GM18520 (cell line): ENCODE results near the gene KCMF1.

Experiments
- ATAC-seq: cut with Tn5 transposase; IDR thresholded peaks from one replicate; pipeline ENCODE4 v1.9.1; 2021; ENCODE audit not compliant: unreplicated experiment

KCMF1 gene

DNA sequence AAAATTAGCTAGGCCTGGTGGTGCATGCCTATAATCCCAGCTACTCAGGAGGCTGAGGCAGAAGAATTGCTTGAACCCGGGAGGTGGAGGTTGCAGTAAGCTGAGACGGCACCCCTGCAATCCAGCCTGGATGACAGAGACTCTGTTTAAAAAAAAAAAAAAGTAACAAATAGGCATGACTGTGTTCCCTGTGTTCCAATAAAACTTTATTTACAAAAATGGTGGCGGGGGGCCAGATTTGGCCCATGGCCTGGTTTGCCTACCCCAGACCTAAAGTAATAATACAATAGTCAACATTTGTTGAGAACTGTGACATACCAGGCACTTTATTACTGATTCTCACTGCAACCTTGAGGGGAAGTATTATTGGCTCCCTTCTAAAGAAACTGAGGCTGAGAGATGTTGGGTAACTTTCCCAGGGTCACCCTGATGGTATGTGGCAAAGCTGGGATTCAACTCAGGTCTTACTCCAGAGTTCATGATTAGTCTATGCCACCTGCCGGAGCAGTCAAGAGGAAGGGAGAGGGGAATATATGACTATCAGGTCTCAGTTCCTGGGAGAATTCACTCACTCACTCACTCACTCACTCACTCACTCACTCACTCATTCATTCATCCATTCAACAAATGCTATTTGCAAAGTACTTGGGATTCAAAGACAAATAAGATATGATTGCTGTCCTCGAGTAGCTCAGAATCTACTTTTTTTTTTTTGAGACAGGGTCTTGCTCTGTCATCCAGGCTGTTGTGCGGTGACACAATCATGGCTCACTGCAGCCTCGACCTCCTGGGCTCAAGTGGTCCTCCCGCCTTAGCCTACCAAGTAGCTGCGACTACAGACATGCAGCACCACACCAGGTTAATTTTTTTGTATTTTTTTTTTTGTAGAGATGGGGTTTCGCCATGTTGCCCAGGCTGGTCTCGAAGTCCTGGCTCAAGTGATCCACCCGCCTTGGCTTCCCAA, 14.3 kb upstream of the KCMF1 start:
- no peak for ATAC-seq

DNA sequence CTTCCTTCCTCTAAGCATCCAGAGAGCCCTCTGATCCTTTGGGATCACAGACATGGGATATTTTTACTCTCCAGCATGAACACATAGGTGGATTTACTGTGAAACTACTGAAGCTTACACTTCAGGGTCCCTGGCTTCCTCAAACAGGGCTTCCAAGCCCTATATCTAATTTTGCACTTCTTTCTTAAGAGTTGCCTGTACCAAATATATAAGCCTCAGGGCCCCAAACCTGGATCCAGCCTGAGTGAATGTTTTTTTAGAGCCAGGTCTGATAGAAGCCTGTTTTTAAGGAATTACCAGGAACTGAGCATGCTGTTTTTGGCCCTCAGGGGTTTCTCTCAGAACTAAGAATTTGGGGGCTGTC, 13.2 kb upstream of the KCMF1 start:
- no peak for ATAC-seq

DNA sequence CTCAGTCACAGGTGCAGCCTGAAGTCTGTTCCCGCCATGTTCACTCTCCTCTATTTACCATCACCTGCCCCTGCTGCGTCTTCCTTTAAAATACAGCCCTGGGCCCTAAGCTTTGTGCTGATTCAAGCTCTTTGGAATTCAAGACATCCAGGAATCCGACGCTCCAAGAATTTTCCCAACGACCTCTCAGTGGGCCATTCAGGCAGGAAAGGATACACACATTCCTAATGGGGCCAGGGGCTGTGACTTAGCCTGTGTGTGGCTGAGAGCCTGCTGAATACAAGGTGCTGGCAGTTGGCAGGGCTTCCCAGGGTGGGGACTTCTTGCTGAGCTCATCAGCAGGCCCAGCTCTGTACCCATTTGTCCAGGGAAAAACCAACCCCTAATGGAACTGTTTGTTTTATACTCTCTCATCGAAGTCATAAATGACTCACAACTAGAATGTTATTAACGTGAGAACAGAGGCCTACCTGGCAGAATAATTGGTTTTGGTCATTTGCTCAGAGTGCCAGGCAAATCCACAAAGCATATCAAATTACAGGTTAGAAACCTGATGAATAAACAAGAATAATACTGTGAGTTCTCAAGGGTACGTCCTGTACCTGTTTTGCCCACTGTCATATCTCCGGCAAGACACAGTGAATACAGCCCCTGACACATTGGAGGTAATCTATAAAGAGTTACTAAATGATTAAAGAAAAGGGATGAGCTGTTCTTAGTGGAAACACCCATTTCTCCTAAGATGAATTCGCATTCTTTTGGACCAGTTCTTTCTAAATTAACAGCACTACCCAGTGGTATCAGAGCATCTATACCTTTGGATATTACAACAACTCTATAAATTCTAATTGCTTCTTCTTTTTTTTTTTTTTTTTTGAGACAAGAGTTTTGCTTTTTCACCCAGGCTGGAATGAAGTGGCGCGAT, 12.6 kb upstream of the KCMF1 start:
- no peak for ATAC-seq

DNA sequence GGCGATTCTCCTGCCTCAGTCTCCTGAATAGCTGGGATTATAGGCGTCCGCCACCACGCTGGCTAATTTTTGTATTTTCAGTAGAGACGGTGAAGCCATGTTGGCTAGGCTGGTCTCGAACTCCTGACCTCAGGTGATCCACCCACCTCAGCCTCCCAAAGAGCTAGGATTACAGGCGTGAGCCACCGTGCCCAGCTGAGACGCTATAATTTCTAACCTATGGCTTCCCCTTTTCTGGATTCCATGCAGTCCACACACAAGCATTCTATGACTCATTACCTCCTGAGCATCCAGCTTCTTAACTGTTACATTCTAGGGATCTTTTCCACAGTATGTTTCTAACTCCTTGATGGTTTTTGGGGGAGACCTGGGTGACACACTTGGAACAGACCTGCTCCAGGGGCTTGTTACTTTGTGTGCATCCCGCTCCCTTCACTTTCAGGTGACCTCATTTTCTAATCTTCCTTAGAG, 11.8 kb upstream of the KCMF1 start:
- no peak for ATAC-seq

DNA sequence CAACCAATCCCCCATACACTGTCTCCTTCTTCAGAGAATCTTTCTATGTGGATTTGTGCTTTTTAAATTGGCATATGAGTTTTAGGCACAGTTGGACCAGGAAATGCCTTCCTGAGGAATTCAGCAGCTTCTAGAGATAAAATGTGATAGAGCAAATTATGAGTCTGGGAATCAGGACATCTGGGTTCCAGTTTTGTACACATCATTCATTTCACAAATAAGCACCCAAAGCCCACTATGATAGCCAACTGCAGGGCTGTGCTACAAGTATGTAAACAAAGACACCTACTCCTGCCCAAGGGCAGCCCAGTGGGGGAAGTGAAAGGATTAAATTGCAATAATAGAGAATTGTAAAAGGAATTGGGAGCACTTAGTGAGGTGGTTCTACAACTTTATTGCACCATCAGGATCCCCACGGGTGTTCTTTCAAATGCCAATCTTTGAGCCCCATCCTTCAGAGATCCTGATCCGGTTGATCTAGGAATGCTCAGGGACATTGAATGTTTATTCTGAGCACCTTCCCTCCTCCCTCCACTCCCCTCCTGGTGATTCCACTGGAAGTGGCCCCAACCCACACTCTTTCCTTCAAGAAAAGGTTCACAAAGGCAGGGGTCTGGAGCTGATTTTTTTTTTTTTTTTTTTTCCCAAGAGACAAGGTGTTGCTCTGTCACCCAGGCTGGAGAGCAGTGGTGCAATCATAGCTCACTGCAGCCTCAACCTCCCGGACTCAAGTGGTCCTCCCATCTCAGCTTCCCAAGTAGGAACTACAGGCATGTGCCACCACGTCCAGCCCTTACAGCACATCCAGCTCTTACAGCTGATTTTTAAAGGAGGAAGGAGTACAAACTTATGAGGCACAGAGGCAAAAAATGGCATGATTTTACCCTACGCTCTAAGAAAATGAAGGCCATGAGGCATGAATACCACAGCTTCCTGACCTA, 11.1 kb upstream of the KCMF1 start:
- ATAC-seq = no peak

DNA sequence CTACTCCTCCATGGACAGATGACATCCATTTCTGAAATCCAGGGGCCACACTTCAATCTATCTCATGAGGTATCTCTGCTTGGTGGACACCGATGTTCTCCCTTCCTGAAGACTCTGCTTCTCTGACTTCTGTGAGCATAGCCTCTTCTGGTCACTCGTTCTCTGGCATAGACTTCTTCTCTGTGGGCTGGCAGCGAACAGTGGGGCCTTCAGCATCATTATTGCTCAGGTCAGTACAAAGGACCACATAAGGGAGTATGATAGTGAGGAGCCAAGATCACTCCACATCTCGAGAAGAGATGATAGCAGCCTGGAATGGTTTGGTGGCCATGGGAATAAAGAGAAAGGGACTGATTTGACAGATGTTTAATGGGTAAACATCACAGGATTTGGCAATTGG, 8.0 kb upstream of the KCMF1 start:
- no peak for ATAC-seq

DNA sequence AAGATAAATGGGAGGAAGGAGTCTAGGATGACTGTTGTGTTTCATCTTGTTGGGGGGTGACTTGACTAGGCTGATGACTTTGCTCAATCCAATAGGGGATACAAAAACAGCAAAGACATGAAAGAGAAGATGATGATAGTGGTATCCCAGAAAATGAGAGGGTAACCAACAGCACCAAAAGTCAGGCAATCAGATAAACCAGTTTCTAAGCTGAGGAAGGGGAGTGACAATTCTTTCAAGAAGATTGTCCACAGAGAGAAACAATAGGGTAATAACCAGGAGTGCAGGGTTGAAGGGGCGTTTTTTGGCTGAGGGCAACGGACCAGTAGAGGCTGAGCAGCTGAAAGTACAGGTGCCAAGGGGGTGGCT, 7.7 kb upstream of the KCMF1 start:
- no peak for ATAC-seq

DNA sequence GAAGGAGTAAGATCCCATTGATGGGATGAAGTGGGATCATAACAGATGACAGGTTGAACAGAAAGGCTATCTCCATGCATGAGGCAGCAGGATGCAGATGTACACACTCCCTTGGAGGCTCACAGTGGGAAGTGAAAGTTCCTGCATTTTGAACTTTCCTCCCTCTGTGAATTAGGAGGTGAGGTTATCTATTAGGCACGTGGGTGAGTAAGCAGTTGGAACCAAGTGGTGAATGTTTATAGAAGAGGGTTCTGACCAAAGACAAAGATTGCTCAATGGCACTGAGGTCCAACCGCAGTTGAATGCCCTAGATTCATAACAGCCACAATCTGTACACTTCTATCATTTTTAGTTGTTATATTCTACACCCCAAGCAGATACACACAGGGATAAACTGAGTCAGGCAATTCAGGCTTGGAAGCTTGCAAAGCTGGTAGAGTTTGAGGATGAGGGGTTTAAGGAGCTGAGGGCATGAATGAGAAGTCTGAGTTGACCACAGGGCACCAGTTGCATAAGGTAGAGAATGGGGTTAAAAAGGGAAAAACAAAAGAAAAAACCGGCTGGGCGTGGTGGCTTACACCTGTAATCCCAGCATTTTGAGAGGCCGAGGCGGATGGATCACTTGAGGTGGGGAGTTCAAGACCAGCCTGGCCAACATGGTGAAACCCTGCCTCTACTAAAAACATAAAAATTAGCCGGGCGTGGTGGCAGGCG, 7.1 kb upstream of the KCMF1 start:
- ATAC-seq = no peak

DNA sequence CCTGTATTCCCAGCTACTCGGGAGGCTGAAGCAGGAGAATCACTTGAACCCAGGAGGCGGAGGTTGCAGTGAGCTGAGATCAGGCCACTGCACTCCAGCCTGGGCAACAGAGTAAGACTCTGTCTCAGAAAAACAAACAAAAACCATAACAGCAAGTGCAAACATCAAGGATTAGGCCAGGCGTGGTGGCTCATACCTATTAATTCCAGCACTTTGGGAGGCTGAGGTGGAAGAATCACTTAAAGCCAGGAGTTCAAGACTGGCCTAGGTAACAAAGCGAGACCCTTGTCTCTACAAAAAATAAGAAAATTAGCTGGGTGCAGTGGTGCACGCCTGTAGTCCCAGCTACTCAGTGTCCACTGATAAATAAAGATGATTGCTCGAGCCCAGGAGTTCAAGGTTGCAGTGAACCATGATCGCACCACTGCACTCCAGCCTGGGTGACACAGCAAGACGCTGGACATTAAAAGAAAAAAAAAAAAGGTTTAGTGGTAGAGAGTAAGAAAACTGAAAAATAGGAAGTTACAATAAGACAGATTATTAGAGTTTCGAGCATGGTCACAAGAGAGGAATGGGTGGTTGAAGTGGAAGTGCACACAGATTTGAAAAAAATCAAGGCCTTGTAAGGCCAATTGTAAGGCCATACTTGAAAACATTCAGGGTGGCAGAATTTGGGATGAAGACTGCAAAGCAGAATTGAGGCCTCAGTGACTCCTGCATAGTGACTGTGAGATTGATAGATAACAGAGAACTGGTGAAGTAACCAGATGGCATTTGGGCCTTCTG, 6.4 kb upstream of the KCMF1 start:
- no peak for ATAC-seq

DNA sequence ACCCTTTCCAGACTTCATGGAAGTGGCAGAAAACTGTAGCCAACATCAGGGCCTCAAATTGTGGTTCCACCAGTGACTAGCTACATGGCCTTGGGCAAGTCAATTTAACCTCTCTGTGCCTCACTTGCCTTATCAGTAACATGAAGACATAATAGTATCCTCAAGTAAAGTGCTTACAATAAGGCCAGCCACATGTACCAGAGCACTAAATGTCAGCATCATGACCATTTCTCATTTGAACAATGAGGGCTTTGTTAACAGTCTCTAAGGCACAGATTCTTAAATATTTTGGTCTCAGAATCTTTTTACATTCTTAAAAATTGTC, 5.8 kb upstream of the KCMF1 start:
- ATAC-seq = no peak

DNA sequence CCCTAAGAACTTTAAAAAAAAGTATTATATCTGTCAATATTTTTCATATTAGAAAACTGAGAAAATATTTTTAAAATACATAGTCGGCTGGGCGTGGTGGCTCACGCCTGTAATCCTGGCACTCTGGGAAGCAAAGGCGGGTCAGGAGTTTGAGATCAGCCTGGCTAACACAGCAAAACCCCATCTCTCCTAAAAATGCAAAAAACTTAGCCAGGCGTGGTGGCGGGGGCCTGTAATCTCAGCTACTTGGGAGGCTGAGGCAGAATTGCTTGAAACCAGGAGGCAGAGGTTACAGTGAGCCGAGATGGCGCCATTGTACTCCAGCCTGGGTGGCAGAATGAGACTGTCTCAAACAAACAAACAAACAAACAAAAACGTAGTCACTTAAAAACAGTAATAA, 5.1 kb upstream of the KCMF1 start:
- ATAC-seq = no peak

DNA sequence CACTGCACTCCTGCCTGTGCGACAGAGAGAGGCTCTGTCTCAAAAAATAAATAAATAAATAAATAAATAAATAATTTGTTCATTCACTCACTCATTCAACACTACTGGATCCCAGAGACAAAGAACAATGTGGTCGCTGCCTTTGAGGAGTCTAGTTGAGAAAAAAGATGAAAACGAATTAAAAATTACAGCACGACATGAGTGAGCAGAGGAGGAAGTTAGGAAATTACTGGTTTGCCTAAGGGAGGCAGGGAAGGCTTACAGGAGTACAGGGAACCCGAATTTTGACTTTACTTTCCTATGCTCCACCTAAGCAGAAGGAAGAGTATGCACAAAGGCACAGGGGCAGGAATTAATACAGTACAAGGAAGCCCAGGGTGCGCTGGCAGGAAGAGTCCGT, 4.2 kb upstream of the KCMF1 start:
- ATAC-seq = no peak

DNA sequence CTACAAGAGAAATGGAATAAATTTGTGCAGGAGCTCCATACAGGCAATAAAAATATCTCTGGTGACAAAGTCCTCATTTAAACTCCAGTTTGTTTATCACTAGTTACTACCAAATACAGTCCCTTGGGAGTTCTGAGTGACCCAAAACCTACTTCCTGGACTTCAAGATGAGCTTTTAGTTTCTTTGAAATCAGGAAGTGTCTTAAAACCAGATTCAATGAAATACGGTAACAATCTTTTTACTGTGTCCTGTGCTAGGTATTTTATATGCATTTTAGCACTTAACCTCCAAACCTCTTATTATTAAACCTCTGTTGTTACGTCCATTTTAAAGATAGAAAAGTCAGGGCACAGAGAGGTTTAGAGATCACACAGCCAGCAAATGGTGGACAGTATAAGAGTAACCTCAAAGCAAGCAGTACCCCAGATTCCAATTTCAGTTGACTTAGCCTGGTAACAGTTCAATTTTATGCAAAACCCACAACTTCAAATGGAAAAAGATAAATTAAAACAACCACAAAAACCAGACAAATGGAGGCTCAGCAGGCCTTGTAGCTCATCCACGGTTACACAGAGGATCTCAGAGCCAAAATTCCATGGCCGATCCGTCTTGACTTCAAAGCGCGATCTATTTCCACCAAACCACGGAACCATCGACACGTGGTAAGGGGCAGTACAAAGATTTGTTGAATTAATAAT, 1.3 kb upstream of the KCMF1 start:
- ATAC-seq = no peak

DNA sequence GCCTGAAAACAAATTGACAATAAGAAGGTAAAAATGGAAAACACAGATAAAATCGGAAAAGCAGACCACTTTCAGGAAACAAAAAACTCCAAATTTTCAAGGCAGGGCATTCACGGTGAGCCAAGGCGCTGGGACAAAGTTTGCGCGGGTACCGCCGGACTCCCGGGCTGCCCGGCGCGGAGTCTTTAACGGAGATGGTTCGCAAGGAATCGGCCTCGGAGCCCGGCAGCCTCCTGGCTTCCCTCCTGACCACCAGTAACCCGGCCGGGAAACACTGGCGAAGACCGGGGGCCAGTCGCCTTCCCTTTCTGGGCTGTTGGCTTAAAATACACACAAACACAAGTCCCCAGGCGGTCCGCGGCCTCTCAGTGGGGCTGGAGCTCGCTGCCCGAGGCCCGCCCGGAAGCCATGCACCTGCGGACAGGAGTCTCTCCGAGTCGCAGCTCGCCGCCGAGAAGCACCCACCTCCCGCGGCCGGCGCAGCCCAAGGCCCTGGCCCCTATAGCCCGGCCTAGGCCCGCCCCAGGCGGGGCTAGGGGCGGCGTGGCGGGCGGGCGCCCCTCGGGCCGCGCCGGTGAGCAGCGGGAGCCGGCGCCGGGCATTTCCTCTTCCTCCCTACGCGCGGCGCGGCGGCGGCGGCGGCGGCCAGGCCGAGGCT, 622 bp upstream of the KCMF1 start:
- ATAC-seq = peak; percentile 37

DNA sequence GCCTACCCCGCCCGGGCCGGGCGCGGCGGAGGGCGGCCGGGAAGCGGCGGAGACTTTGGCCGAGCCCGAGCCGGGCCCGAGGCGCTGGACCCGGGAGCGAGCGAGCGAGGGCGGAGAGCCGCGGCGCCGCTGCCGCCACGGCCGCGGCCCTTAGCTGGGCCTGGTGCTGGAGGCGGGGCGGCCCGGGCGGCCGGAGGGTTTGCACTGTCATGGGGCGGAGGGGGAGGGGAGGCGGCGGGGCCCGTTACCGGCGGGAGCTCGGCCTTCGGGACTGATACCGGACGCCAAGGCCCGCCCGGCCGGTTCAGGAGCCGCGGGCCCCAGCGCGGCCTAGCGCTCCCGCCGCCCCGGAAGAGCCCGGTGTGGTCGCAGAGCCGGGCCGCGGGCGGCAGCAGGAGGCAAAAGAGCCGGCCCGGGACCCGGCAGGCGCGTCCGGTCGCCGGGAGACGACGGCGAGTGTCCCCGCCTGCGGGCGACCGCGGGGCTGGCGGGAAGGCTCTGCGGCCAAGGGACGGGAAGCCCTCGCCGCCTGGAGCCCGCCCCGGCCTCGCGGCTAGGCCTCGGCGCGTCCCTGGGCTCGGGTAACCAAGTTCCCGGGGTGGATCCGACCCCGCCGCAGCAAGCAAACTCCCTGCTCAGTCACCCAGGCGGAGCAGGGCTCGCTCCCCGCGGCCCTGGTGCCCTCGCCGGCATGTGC, 697 bp downstream of the KCMF1 start:
- peak; percentile 30 for ATAC-seq

DNA sequence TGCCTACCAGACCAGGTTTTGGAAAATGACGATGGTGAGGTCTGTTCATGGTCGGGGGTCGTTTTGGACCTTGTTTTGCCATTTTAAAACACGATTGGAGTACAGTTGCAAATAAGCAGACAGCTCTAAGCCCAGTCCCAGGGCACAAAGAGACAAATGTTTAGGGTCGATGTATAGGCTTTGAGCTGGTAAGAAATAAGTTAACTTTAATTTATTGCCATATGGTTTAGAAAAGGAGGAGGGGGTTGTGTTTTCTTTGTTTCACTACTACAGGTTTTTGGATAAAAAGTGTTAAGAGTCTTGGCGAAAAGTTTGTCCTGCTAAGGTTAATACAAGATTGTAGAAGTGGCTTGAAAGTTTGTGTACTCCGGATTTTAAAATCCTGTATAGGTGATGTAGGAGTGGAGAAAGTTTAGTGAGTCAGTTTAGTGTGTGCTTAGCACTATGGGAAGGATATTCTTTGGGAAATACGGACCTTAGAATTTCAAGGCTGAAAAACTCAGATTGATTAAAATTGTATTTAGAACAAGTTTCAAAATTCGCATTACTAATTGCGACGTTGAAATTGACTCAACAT, 1.3 kb downstream of the KCMF1 start:
- no peak for ATAC-seq

DNA sequence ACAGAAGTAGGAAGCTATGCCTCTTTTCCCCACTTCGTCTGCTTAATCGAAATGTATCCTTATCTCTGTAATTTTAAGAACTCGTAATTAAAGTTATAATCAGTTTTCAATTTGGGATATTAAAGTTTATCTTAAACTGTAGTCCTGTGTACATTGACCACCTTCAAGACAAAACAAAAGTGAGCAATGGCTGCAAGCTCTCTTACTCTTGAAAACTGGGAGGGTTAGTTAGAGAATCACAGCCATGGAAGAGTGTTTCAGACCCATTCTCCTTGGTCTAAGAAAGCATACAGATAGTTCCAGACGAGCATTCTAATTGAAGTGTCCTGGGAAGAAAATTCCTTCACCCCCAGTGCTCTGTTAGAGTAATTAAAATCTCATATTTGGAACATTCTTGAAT, 2.0 kb downstream of the KCMF1 start:
- no peak for ATAC-seq
